HFF-Myc (cell line): ENCODE results near the gene TNNC1.

Experiments
- DNase-seq: peaks from one replicate; pipeline ENCODE4 v3.0.0-alpha.2; 2011; ENCODE audit warnings: low read depth; ENCODE audit errors: extremely low read depth
- H3K4me3 ChIP-seq: replicated peaks from 2 replicates; pipeline ENCODE4 v1.5.1; 2011; ENCODE audit warnings: low read depth, mild to moderate bottlenecking, control low read depth, low read length
- TF ChIP-seq, protein P1 (sequence below): IDR thresholded peaks from 2 replicates; pipeline ENCODE4 v1.5.1; 2012; ENCODE audit warnings: mild to moderate bottlenecking, low read depth, low read length, control low read depth; ENCODE audit errors: missing control alignments

The TNNC1 gene

GRCh38 chr3:52407779-52408178 is 46.1 kb downstream of the TNNC1 start:
- no peak overlapping the region for H3K4me3 ChIP-seq
- no peak for DNase-seq
- TF ChIP-seq, protein P1, sequence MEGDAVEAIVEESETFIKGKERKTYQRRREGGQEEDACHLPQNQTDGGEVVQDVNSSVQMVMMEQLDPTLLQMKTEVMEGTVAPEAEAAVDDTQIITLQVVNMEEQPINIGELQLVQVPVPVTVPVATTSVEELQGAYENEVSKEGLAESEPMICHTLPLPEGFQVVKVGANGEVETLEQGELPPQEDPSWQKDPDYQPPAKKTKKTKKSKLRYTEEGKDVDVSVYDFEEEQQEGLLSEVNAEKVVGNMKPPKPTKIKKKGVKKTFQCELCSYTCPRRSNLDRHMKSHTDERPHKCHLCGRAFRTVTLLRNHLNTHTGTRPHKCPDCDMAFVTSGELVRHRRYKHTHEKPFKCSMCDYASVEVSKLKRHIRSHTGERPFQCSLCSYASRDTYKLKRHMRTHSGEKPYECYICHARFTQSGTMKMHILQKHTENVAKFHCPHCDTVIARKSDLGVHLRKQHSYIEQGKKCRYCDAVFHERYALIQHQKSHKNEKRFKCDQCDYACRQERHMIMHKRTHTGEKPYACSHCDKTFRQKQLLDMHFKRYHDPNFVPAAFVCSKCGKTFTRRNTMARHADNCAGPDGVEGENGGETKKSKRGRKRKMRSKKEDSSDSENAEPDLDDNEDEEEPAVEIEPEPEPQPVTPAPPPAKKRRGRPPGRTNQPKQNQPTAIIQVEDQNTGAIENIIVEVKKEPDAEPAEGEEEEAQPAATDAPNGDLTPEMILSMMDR = no peak

GRCh38 chr3:52406791-52407510 is 46.9 kb downstream of the TNNC1 start:
- DNase-seq = no peak
- TF ChIP-seq, protein P1 = no peak
- no peak overlapping the region for H3K4me3 ChIP-seq

DNA sequence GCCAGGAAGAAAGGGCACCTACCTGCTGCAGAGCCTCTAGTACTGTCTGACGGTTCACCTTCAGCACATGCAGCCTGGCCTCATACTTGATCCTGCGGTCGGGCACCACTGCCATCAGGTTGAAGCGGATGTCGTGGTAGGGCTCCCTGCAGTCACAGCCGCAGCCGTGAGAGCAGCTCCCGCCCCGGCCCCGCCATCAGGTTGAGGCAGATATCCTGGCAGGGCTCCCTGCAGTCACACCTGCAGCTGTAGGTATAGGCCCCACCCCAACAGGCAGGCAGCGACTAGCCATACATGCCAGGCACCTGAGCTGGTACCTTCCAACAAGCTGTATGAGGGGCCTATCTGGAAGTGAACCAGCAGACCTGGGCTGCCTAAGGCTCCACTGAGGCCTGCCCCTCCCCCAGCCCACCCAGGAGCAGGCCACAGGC is 47.6 kb downstream of the TNNC1 start:
- DNase-seq = no peak
- TF ChIP-seq, protein P1 = no peak
- no peak overlapping the region for H3K4me3 ChIP-seq

DNA sequence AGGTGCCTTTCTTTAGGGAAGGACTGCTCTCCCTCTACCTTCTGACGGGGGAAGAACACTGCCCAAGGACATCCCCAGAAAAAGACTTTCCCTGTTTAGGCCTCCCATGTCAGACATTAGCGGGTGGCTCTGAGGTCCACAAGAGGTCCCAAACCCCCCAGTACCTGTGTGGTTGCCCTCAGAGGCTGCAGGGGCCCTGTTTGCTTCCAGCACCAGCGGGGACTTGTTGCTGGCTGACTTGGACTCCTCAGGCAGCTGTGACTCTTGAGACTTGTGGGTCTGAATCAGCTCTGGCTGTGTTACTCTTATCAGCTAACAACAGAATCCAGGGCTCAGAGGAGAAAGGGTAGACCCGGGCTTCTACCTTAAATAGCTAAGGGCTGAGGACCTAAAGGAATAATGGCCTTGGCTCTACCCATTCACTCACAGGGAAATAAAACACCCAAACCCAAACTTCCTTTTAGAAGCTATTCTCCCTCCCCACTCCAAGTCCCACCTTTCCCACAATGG is 48.2 kb downstream of the TNNC1 start:
- TF ChIP-seq, protein P1 = no peak
- H3K4me3 ChIP-seq = no peak overlapping the region
- DNase-seq = no peak

DNA sequence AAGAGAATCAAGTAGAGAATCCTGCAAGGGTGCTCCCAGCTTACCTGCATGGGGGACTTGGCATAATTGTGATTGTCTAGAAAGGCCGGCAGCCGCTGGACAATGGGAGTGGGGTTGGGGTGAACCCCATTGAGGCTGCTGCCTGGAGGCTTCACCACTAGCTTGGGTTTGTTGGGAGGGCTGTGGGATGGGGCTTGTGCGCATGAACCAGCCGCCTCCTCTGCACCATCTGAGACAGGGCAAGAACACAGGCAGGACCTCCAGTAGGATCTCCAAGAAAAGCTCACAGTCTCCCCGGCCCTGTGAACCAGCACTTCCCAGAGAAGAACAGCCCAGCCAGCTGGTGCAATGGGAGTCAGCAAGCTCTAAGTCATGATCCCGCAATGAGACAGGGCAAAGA is 48.8 kb downstream of the TNNC1 start:
- TF ChIP-seq, protein P1 = no peak
- DNase-seq = no peak
- no peak overlapping the region for H3K4me3 ChIP-seq

GRCh38 chr3:52404391-52404790 is 49.5 kb downstream of the TNNC1 start:
- DNase-seq = no peak
- no peak overlapping the region for H3K4me3 ChIP-seq
- TF ChIP-seq, protein P1 = no peak
